GM10266 (cell line): ENCODE measurements around the gene STRN4.

Experiments used
- DNase-seq: peaks from one replicate; pipeline ENCODE4 v3.0.0; 2012; ENCODE audit errors: extremely low spot score
- CTCF ChIP-seq: IDR thresholded peaks from 2 replicates; pipeline ENCODE4 v1.5.1; 2012; ENCODE audit warnings: mild to moderate bottlenecking, low read depth; ENCODE audit not compliant: control insufficient read depth, insufficient read depth; ENCODE audit errors: missing control alignments

Gene STRN4

GRCh38 chr19:46718934-46719622, 27.2 kb downstream of the STRN4 start:
- TF ChIP-seq CTCF: no peak
- peak; percentile 71 for DNase-seq

GRCh38 chr19:46718157-46718933, 27.9 kb downstream of the STRN4 start:
- TF ChIP-seq CTCF: no peak
- DNase-seq: peak; percentile 73

- no peak for TF ChIP-seq CTCF
- peak; percentile 58 for DNase-seq
Measured at GRCh38 chr19:46717716-46718143, 28.5 kb downstream of the STRN4 start.

DNA sequence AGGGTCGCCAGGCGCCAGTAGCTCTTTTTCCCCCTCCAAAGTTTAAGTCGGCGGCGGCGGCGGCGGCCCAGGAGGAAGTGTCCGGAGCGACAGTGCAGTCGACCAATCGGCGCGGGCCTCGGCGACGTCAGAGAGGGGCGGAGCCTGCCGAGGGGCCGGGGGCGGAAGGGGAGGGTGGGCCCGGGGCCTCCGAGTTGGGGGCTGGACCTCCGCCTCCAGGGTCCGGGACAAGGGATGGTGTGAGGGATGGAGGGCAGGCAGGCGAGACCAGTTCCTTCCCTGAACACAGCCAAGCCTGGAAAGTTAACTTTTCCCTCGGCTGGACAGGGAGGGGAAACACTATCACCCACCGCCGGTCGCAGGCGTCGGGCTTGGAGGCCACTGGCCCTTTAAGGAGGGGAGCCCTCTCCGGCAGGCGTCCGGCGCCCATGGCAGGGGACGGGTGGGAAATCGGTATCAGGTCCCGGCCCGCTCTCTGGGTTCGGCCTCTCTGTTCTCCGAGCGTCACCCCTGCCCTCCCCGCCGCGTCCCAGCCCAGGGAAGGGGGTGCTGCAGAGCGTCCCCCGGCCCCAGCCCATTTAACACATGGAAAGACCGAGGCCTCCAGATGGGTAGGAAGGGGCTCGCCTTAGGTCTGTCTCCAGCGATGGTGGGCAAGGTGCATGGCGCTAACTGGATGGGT, 29.1 kb downstream of the STRN4 start, which contains the start of gene PRKD2:
Gene PRKD2, minus strand, starts transcription at position 81 of the 682 bp plus-strand sequence. CDS start 744 bp downstream, outside the sequence.
- TF ChIP-seq CTCF: no peak

GRCh38 chr19:46716672-46717033, 29.6 kb downstream of the STRN4 start:
- DNase-seq: no peak
- no peak for TF ChIP-seq CTCF

More for the DNA sequence above, 29.1 kb downstream of the STRN4 start, which contains the start of gene PRKD2:
- DNase-seq: peak; percentile 97

DNA sequence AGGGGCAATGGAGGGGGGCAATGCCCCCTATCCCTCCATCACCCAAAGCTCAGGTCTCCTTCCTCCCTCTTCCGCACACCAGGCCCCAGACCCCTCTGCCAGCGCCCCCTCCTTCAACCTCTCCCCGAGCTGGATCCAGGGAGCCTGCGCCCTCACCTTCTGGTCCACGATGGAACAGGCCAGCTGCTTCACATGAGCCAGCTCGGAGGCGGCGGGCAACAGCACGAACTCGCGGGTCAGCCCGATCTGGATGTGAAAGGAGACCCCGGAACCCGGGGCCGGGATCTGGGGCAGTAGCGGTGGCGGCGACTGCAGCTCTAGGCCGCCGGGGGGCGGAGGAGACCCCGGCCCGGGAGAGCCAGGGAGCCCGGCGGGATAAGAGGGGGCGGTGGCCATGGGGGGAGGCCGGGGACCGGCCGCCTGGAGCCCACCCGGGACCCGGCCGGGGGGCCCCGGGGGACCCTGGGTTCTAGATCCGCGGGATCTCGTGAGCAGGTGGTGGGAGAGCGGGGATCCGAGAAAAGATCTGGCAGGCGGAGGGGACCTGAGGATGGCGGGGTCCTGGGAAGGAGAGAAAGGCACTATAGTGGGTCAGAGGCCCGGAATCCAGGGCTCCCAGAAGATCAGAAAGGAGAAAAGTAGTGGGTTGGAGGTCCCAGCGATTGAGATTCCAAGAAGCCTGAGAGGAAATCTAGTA, 30.1 kb downstream of the STRN4 start:
- no peak for DNase-seq
- no peak for TF ChIP-seq CTCF
